Kidney epithelial cell (primary cell): ENCODE measurements around the gene HYAL4. TPM values are rescaled to one million over a fixed set of nuclear protein-coding genes. Genes with fewer than 3 reads are reported as not detected.
"Not testable (repeated sequence)": the region's sequence is repeated elsewhere in the genome, so short reads cannot be mapped to it uniquely, and the experiment has no call there.

ENCODE experiments used
- DNase-seq: peaks from one replicate; pipeline ENCODE4 v3.0.0-alpha.2; 2010; ENCODE audit warnings: low read depth
- H3K27me3 ChIP-seq: 2 replicates; pipeline ENCODE4 v1.6.0; 2011; ENCODE audit warnings: low read length; ENCODE audit not compliant: control insufficient read depth, insufficient read depth
- H3K36me3 ChIP-seq: 2 replicates; pipeline ENCODE4 v1.5.1; 2011; ENCODE audit warnings: low read length; ENCODE audit not compliant: control insufficient read depth, insufficient read depth
- H3K4me3 ChIP-seq: 2 replicates; pipeline ENCODE4 v1.5.1; 2011; ENCODE audit warnings: low read depth, mild to moderate bottlenecking, control low read depth, low read length
- total RNA-seq: library from RNA; depleted of rRNA; stranded (reverse); fragments of >200 nt; gene quantifications from 2 replicates; pipeline ENCODE4 v1.2.3, GENCODE V29; 2015
- TF ChIP-seq, protein P1 (sequence below): IDR thresholded peaks from 2 replicates; pipeline ENCODE4 v1.5.1; 2011; ENCODE audit warnings: mild to moderate bottlenecking, moderate library complexity, low read length, control low read depth, inconsistent platforms; ENCODE audit not compliant: insufficient read depth, poor library complexity, severe bottlenecking

Gene HYAL4
- total RNA-seq, 1 donor from 2014 or later = not detected

DNA sequence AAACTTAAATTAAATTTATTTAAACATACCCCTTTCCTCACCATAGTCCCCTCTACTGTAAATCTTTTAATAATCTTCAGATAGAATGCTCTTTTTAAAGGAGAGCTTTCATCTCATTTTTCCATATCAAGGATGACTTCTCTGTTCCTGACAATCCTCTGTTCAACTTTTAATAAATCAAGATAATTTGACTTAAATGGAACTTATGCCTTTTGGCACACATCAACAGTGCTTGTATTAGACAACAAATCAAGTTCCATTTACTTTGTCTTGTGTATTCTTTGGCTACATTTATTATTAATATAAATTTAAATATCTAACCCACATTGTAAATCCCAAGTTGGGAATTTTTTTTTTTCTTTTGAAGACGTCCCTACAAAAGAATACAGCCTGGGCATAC, 42.7 kb upstream of the HYAL4 start:
- Histone ChIP-seq H3K4me3 (no peak overlapping the region), H3K36me3 (no peaks in the 10 kb centered on the region), H3K27me3 (no peaks in the 10 kb centered on the region)
- no peak for DNase-seq
- TF ChIP-seq, protein P1, sequence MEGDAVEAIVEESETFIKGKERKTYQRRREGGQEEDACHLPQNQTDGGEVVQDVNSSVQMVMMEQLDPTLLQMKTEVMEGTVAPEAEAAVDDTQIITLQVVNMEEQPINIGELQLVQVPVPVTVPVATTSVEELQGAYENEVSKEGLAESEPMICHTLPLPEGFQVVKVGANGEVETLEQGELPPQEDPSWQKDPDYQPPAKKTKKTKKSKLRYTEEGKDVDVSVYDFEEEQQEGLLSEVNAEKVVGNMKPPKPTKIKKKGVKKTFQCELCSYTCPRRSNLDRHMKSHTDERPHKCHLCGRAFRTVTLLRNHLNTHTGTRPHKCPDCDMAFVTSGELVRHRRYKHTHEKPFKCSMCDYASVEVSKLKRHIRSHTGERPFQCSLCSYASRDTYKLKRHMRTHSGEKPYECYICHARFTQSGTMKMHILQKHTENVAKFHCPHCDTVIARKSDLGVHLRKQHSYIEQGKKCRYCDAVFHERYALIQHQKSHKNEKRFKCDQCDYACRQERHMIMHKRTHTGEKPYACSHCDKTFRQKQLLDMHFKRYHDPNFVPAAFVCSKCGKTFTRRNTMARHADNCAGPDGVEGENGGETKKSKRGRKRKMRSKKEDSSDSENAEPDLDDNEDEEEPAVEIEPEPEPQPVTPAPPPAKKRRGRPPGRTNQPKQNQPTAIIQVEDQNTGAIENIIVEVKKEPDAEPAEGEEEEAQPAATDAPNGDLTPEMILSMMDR = no peak

DNA sequence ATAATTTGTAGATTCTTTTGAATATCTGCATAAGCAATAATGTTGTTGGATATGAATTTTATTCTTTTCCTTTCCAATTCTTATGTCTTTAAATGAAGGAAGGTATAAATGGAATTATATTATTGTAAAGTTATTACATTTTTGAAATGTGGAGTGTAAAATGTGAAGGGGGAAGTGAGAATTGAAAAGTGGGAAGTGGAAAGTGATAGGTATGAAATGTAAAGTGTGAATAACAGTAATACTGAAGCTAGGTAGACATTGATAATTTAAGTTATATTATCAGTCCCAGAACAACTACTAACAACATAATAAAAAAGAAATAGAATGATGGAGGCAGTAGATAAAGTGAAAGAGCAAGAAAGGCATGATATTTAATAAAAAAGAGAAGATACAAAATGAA, 39.7 kb upstream of the HYAL4 start:
- TF ChIP-seq, protein P1 = no peak

DNA sequence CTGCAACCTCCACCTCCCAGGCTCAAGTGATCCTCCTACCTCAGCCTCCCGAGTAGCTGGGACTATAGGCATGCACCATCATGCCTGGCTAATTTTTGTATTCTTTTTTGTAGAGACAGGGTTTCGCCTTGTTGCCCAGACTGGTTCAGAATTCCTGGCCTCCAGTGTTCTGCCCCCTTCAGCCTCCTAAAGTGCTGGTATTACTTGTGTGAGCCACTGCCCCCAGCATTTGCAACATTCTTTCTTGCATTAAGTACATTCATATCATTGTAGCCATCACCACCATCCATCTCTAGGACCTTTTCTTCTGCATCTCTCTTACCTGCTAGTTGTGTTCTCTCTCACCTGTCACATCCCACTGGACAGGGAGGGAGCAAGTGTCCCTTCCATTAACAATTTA, 35.5 kb upstream of the HYAL4 start:
- no peaks in the 10 kb centered on the region for H3K36me3 ChIP-seq
- H3K27me3 ChIP-seq = no peaks in the 10 kb centered on the region
- DNase-seq = no peak
- TF ChIP-seq, protein P1 = no peak
- H3K4me3 ChIP-seq = no peak overlapping the region

More for the DNA sequence above, 39.7 kb upstream of the HYAL4 start:
- Histone ChIP-seq H3K36me3 (no peaks in the 10 kb centered on the region), H3K4me3 (no peak overlapping the region), H3K27me3 (no peaks in the 10 kb centered on the region)
- DNase-seq = no peak

DNA sequence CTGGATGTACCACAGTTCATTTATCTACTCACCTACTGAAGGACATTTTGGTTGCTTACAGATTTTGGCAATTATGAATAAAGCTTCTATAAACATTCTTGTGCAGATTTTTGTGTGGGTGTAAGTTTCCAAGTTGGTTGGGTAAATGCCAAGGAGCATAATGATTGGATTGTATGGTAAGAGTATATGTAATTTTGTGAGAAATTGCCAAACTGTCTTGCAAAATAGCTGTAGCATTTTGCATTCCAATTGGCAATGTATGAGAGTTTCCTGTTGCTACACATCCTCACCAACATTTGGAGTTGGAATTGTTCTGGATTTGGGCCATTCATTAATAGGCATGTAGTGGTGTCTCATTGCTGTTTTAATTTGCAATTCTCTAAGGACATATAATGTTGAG, 33.9 kb upstream of the HYAL4 start:
- TF ChIP-seq, protein P1 = no peak
- Histone ChIP-seq H3K4me3 (no peak overlapping the region), H3K27me3 (no peaks in the 10 kb centered on the region), H3K36me3 (no peaks in the 10 kb centered on the region)
- no peak for DNase-seq

DNA sequence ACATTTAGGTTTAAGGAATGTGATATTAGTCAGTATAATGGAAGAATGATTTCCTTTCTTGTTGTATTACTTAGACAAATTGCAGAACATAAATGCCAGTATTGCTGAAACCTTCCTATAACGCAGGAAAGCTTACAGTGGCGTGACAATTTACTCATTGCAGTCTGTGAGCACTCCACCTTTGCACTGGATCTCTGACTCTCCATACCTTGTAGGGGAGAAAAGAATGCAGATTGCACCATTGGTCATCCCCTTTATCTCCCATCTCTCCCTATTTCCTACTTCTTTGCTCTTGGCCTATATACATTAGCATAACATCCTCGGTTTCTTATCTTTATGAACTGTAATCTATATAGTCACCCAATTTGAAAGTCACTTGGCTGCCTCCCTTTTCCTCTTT, 28.1 kb upstream of the HYAL4 start:
- DNase-seq = no peak
- no peak overlapping the region for H3K4me3 ChIP-seq
- TF ChIP-seq, protein P1 = no peak
- H3K36me3 ChIP-seq = no peaks in the 10 kb centered on the region
- no peaks in the 10 kb centered on the region for H3K27me3 ChIP-seq

DNA sequence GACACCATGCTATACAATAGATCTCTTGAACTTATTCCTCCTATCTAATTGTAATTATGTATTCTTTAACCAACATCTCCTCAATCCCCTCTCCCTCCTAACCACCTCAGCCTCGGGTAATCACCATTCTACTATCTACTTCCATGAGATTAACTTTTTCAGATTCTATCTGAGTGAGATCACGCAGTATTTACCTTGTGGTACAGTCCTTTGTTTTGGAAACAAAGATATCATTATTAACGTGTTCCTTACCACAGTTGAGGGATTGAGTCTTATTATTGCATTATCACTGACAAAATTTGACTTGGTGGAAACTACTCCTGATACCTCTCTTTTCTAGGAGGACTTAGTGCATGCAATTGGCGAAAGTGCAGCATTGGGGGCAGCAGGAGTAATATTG, 26.0 kb upstream of the HYAL4 start:
- DNase-seq = no peak
- Histone ChIP-seq H3K36me3 (no peaks in the 10 kb centered on the region), H3K27me3 (no peaks in the 10 kb centered on the region), H3K4me3 (no peak overlapping the region)
- TF ChIP-seq, protein P1 = no peak

DNA sequence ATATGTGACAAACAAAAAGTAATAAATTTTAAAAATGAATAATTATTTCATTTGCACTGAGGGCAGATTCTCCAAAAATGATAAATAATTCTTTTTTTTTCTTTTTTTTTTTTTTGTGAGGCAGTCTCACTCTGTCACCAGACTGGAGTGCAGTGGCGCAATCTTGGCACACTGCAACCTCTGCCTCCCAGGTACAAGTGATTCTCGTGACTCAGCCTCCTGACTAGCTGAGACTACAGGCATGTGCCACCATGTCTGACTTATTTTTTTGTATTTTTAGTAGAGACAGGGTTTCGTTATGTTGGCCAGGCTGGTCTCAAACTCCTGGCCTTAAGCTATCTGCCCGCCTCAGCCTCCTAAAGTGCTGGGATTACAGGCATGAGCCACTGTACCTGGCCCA, 25.2 kb upstream of the HYAL4 start:
- H3K36me3 ChIP-seq, DNase-seq, H3K4me3 ChIP-seq, H3K27me3 ChIP-seq: not testable (repeated sequence)
